CD4-positive, CD25-positive, alpha-beta regulatory T cell (primary cell): ENCODE results near the gene PRKD1. TPM values are rescaled to one million over a fixed set of nuclear protein-coding genes. Genes with fewer than 3 reads are reported as not detected.
A peak's percentile ranks its signal among the peaks of the same experiment; 100 is the strongest.

Experiments used
- ATAC-seq, 2 donors: fragments of 150-1000 bp; cut with Tn5 transposase; one replicate each; pipeline ENCODE4 v1.10.0; 2021; ENCODE audit warnings: low read depth in 2 of 2, moderate number of reproducible peaks in 2 of 2, moderate library complexity in 1 of 2
- DNase-seq, 3 donors: peaks; one replicate each; pipeline versions ENCODE4 v3.0.0 to v3.0.0-alpha.2; 2012 to 2022; ENCODE audit warnings: mixed read lengths in 1 of 3
- H3K27ac ChIP-seq: one replicate; pipeline ENCODE4 v1.7.0; 2013; ENCODE audit warnings: mild to moderate bottlenecking, low read length; ENCODE audit not compliant: insufficient read depth, poor library complexity, severe bottlenecking
- H3K27me3 ChIP-seq: one replicate; pipeline ENCODE4 v1.7.0; 2013; ENCODE audit warnings: low read length; ENCODE audit not compliant: control insufficient read depth, insufficient read depth
- H3K36me3 ChIP-seq: one replicate; pipeline ENCODE4 v1.7.0; 2013; ENCODE audit warnings: mild to moderate bottlenecking, low read length, moderate library complexity; ENCODE audit not compliant: control insufficient read depth, insufficient read depth
- H3K4me1 ChIP-seq: 2 replicates; pipeline ENCODE4 v1.7.0; 2013; ENCODE audit warnings: mild to moderate bottlenecking, low read length; ENCODE audit not compliant: insufficient read depth, control insufficient read depth, poor library complexity, severe bottlenecking
- H3K4me3 ChIP-seq: one replicate; pipeline ENCODE4 v1.7.0; 2013; ENCODE audit warnings: low read depth, mild to moderate bottlenecking, low read length, moderate library complexity
- H3K9me3 ChIP-seq, 2 experiments: 1 replicate in 1 of 2; 2 replicates in 1 of 2; pipeline ENCODE4 v1.7.0; 2013; ENCODE audit warnings: low read length in 2 of 2, mild to moderate bottlenecking in 1 of 2, moderate library complexity in 1 of 2; ENCODE audit not compliant: control insufficient read depth in 2 of 2
- H3K27ac Mint-ChIP-seq, 3 donors: one replicate each; pipeline ENCODE4 v1.8.0; 2020 to 2022; ENCODE audit warnings: mild to moderate bottlenecking in 3 of 3, mixed read lengths in 3 of 3, moderate library complexity in 2 of 3
- H3K27me3 Mint-ChIP-seq: one replicate; pipeline ENCODE4 v1.8.0; 2022; ENCODE audit warnings: mild to moderate bottlenecking, mixed read lengths
- H3K36me3 Mint-ChIP-seq: one replicate; pipeline ENCODE4 v1.8.0; 2020; ENCODE audit warnings: mixed read lengths
- H3K4me1 Mint-ChIP-seq, 4 donors: one replicate each; pipeline ENCODE4 v1.8.0; 2020 to 2022; ENCODE audit warnings: mixed read lengths in 4 of 4, mild to moderate bottlenecking in 1 of 4
- H3K4me3 Mint-ChIP-seq, 4 donors: one replicate each; pipeline ENCODE4 v1.8.0; 2020 to 2022; ENCODE audit warnings: mild to moderate bottlenecking in 4 of 4, mixed read lengths in 4 of 4, moderate library complexity in 3 of 4
- H3K9me3 Mint-ChIP-seq, 7 donors: one replicate each; pipeline ENCODE4 v1.8.0; 2020 to 2022; ENCODE audit warnings: mixed read lengths in 7 of 7, mild to moderate bottlenecking in 3 of 7, moderate library complexity in 2 of 7
- polyA plus RNA-seq, 4 donors: library from polyadenylated mRNA; unstranded; fragments of 300-500 nt; fragmentation: Illumina TruSeq; gene quantifications; one replicate each; pipeline ENCODE4 v1.2.3, GENCODE V29; 2021
- total RNA-seq: library from RNA; stranded (reverse); gene quantifications from one replicate; pipeline ENCODE4 v1.2.3, GENCODE V29; 2022

PRKD1 gene
- total and polyA plus RNA-seq, 5 donors from 2014 or later = not detected

- Mint-ChIP-seq H3K9me3 (peaks cover 1 to 22% (median 6%) of the 10 kb centered on the region in 7 donors), H3K36me3 (no peaks in the 10 kb centered on the region), H3K4me1 (no peaks in the 10 kb centered on the region), H3K27me3 (no peaks in the 10 kb centered on the region), H3K4me3 (no peak overlapping the region), H3K27ac (no peak overlapping the region)
- Histone ChIP-seq H3K4me3 (no peak overlapping the region), H3K4me1 (no peaks in the 10 kb centered on the region), H3K27me3 (no peaks in the 10 kb centered on the region), H3K9me3 (peaks cover 3 to 16% of the 10 kb centered on the region in 2 experiments), H3K27ac (no peak overlapping the region), H3K36me3 (no peaks in the 10 kb centered on the region)
- DNase-seq (no peak), ATAC-seq (no peak)
These were observed 284.0 kb downstream of the PRKD1 start for GRCh38 chr14:29643433-29644211.

- Histone ChIP-seq H3K36me3 (no peaks in the 10 kb centered on the region), H3K4me3 (no peak overlapping the region), H3K4me1 (no peaks in the 10 kb centered on the region), H3K9me3 (peaks cover 3 to 4% of the 10 kb centered on the region in 2 experiments), H3K27me3 (no peaks in the 10 kb centered on the region), H3K27ac (no peak overlapping the region)
- no peak for DNase-seq
- Mint-ChIP-seq H3K4me1 (no peaks in the 10 kb centered on the region), H3K27me3 (no peaks in the 10 kb centered on the region), H3K4me3 (no peak overlapping the region), H3K36me3 (no peaks in the 10 kb centered on the region), H3K9me3 (peaks cover 3 to 19% (median 7%) of the 10 kb centered on the region in 7 donors), H3K27ac (no peak overlapping the region)
- ATAC-seq = no peak
These were observed 290.2 kb downstream of the PRKD1 start for GRCh38 chr14:29637411-29637810.

DNA sequence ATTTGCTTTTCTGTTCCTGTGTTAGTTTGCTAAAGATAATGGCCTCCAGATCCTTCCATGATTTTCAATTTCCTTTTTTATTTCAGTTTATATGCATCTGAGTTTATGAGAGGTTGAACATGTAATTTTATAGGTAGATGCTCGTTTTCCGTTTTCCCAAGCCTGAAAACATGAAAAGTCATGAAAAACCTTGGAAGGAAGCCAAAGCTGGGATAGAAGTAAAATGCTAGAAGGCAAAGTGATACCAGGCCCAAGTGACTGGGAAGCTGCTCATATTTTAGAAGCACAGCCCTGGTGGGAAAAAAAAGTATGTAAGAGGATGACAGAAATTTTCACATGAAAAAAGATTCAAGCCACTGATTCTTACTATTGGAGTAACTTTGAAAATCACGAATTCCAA, 290.8 kb downstream of the PRKD1 start:
- ATAC-seq (no peak), DNase-seq (no peak)
- H3K27me3 ChIP-seq = no peaks in the 10 kb centered on the region
- no peaks in the 10 kb centered on the region for H3K4me1 ChIP-seq
- no peaks in the 10 kb centered on the region for H3K36me3 Mint-ChIP-seq
- H3K4me3 ChIP-seq = no peak overlapping the region
- no peaks in the 10 kb centered on the region for H3K27me3 Mint-ChIP-seq
- no peaks in the 10 kb centered on the region for H3K4me1 Mint-ChIP-seq
- H3K4me3 Mint-ChIP-seq = no peak overlapping the region
- H3K27ac ChIP-seq = no peak overlapping the region
- H3K27ac Mint-ChIP-seq = no peak overlapping the region
- H3K9me3 Mint-ChIP-seq = peaks cover 3 to 19% (median 8%) of the 10 kb centered on the region in 7 donors
- H3K36me3 ChIP-seq = no peaks in the 10 kb centered on the region
- peaks cover 3 to 4% of the 10 kb centered on the region in 2 experiments for H3K9me3 ChIP-seq

GRCh38 chr14:29630566-29631160, 297.0 kb downstream of the PRKD1 start:
- Histone ChIP-seq H3K36me3 (no peaks in the 10 kb centered on the region), H3K27me3 (no peaks in the 10 kb centered on the region), H3K9me3 (peaks cover 2 to 6% of the 10 kb centered on the region in 2 experiments), H3K27ac (no peak overlapping the region), H3K4me3 (no peak overlapping the region), H3K4me1 (no peaks in the 10 kb centered on the region)
- no peaks in the 10 kb centered on the region for H3K27me3 Mint-ChIP-seq
- DNase-seq = no peak
- H3K9me3 Mint-ChIP-seq = peaks cover 2 to 15% (median 6%) of the 10 kb centered on the region in 7 donors
- no peak overlapping the region for H3K4me3 Mint-ChIP-seq
- no peak for ATAC-seq
- no peak overlapping the region for H3K27ac Mint-ChIP-seq
- H3K4me1 Mint-ChIP-seq = no peaks in the 10 kb centered on the region
- no peaks in the 10 kb centered on the region for H3K36me3 Mint-ChIP-seq

GRCh38 chr14:29629839-29630238, 297.8 kb downstream of the PRKD1 start:
- DNase-seq = no peak
- peak overlapping the region in 1 of 3 donors; percentile 54 for H3K27ac Mint-ChIP-seq
- H3K27ac ChIP-seq = no peak overlapping the region

GRCh38 chr14:29627137-29627536, 300.5 kb downstream of the PRKD1 start:
- H3K4me3 Mint-ChIP-seq = no peak overlapping the region
- Histone ChIP-seq H3K27ac (no peak overlapping the region), H3K36me3 (no peaks in the 10 kb centered on the region), H3K4me1 (no peaks in the 10 kb centered on the region), H3K27me3 (no peaks in the 10 kb centered on the region), H3K4me3 (no peak overlapping the region), H3K9me3 (peaks cover 2 to 6% of the 10 kb centered on the region in 2 experiments)
- H3K27ac Mint-ChIP-seq = no peak overlapping the region
- H3K9me3 Mint-ChIP-seq = peaks cover 0 to 14% (median 5%) of the 10 kb centered on the region in 7 donors
- no peaks in the 10 kb centered on the region for H3K4me1 Mint-ChIP-seq
- no peaks in the 10 kb centered on the region for H3K36me3 Mint-ChIP-seq
- no peak for ATAC-seq
- no peak for DNase-seq
- no peaks in the 10 kb centered on the region for H3K27me3 Mint-ChIP-seq

More at GRCh38 chr14:29629839-29630238, 297.8 kb downstream of the PRKD1 start:
- Mint-ChIP-seq H3K27me3 (no peaks in the 10 kb centered on the region), H3K36me3 (no peaks in the 10 kb centered on the region), H3K4me3 (no peak overlapping the region), H3K4me1 (no peaks in the 10 kb centered on the region), H3K9me3 (peaks cover 0 to 16% (median 9%) of the 10 kb centered on the region in 7 donors)
- no peaks in the 10 kb centered on the region for H3K27me3 ChIP-seq
- H3K4me1 ChIP-seq = no peaks in the 10 kb centered on the region
- ATAC-seq = no peak
- H3K36me3 ChIP-seq = no peaks in the 10 kb centered on the region
- H3K4me3 ChIP-seq = no peak overlapping the region
- H3K9me3 ChIP-seq = peaks cover 2 to 6% of the 10 kb centered on the region in 2 experiments

GRCh38 chr14:29618323-29619067, 309.2 kb downstream of the PRKD1 start:
- Mint-ChIP-seq H3K36me3 (no peaks in the 10 kb centered on the region), H3K27me3 (no peaks in the 10 kb centered on the region), H3K27ac (no peak overlapping the region), H3K4me3 (no peak overlapping the region), H3K4me1 (no peaks in the 10 kb centered on the region), H3K9me3 (peaks cover 0 to 31% (median 5%) of the 10 kb centered on the region in 7 donors)
- no peak overlapping the region for H3K4me3 ChIP-seq
- no peaks in the 10 kb centered on the region for H3K27me3 ChIP-seq
- no peak for ATAC-seq
- no peak overlapping the region for H3K27ac ChIP-seq
- no peaks in the 10 kb centered on the region for H3K4me1 ChIP-seq
- DNase-seq = no peak
- H3K36me3 ChIP-seq = no peaks in the 10 kb centered on the region
- H3K9me3 ChIP-seq = peaks cover 4 to 6% of the 10 kb centered on the region in 2 experiments
